ENCODE results near the gene ELAPOR1. TPM values are rescaled to one million over a fixed set of nuclear protein-coding genes. Genes with fewer than 3 reads are reported as not detected.

The ELAPOR1 gene
- total and polyA plus RNA-seq, 4 donors = 0.13 to 0.42 (median 0.17) TPM; not detected in 1

DNA sequence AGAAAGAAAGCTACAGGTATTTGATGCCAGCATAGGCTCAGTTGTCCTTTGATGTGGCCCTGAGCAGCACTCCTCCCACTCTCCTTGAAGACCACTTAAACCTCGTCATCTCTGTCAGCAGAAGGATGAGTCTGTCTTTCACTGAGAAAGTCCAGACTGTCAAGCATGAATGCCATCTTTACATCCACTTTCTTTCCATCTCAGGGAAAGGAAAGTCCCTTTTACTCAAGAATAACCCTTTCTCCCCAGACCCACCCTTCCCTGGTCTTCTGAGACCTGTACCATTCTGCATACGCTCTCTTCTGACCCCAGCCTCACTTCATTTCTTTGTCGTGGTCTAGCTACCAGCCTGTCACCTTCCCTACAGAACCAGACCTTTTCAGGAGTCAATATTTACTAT is 4.0 kb upstream of the ELAPOR1 start:
- no peak overlapping the region for H3K9ac ChIP-seq (ENCODE audit: low read depth in 1 of 2, low read length in 2 of 2)
- H3K27me3 ChIP-seq (ENCODE audit: control insufficient read depth in 4 of 4, insufficient read depth in 4 of 4, low read length in 3 of 4) = peaks cover 0 to 3% (median 1%) of the 10 kb centered on the region in 4 donors
- H3K27ac ChIP-seq (ENCODE audit: low read depth in 1 of 2, low read length in 2 of 2) = no peak overlapping the region
- H3K9me3 ChIP-seq (ENCODE audit: control insufficient read depth in 4 of 4, low read length in 3 of 4) = no peaks in the 10 kb centered on the region
- TF ChIP-seq FOXA2 (IDR thresholded peaks at IDR 0.05) = no peak
- TF ChIP-seq YY1 (IDR thresholded peaks at IDR 0.05) = no peak
- TF ChIP-seq EGR1 (IDR thresholded peaks at IDR 0.05; ENCODE audit: low read depth in 2 of 2) = no peak
- TF ChIP-seq HNF4G (IDR thresholded peaks at IDR 0.05) = no peak
- no peak for TF ChIP-seq ATF3 (IDR thresholded peaks at IDR 0.05)
- TF ChIP-seq, protein P1, sequence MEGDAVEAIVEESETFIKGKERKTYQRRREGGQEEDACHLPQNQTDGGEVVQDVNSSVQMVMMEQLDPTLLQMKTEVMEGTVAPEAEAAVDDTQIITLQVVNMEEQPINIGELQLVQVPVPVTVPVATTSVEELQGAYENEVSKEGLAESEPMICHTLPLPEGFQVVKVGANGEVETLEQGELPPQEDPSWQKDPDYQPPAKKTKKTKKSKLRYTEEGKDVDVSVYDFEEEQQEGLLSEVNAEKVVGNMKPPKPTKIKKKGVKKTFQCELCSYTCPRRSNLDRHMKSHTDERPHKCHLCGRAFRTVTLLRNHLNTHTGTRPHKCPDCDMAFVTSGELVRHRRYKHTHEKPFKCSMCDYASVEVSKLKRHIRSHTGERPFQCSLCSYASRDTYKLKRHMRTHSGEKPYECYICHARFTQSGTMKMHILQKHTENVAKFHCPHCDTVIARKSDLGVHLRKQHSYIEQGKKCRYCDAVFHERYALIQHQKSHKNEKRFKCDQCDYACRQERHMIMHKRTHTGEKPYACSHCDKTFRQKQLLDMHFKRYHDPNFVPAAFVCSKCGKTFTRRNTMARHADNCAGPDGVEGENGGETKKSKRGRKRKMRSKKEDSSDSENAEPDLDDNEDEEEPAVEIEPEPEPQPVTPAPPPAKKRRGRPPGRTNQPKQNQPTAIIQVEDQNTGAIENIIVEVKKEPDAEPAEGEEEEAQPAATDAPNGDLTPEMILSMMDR (IDR thresholded peaks at IDR 0.05; ENCODE audit: low read depth, low read length, missing input control) = no peak
- TF ChIP-seq SP1 (IDR thresholded peaks at IDR 0.05) = no peak
- no peak for TF ChIP-seq JUND (IDR thresholded peaks at IDR 0.05)
- TF ChIP-seq MAX (IDR thresholded peaks at IDR 0.05) = no peak
- no peak for TF ChIP-seq REST (IDR thresholded peaks at IDR 0.05)
- TF ChIP-seq GABPA (IDR thresholded peaks at IDR 0.05 in 1 of 2, conservative IDR thresholded peaks at IDR 0.05 in 1 of 2) = no peak
- TF ChIP-seq NR2F2 (IDR thresholded peaks at IDR 0.05) = no peak
- H3K36me3 ChIP-seq (ENCODE audit: control insufficient read depth in 4 of 4, insufficient read depth in 3 of 4, low read depth in 1 of 4, low read length in 3 of 4) = no peaks in the 10 kb centered on the region
- H3K4me3 ChIP-seq (ENCODE audit: low read depth in 1 of 3, low read length in 3 of 3) = no peak overlapping the region
- WGBS = 73% methylated on average over 3 of the region's 3 CpGs
- DNase-seq (ENCODE audit: low spot score) = no peak
- peaks cover 2 to 22% (median 14%) of the 10 kb centered on the region in 4 donors for H3K4me1 ChIP-seq (ENCODE audit: control insufficient read depth in 4 of 4, insufficient read depth in 4 of 4, low read length in 3 of 4)

DNA sequence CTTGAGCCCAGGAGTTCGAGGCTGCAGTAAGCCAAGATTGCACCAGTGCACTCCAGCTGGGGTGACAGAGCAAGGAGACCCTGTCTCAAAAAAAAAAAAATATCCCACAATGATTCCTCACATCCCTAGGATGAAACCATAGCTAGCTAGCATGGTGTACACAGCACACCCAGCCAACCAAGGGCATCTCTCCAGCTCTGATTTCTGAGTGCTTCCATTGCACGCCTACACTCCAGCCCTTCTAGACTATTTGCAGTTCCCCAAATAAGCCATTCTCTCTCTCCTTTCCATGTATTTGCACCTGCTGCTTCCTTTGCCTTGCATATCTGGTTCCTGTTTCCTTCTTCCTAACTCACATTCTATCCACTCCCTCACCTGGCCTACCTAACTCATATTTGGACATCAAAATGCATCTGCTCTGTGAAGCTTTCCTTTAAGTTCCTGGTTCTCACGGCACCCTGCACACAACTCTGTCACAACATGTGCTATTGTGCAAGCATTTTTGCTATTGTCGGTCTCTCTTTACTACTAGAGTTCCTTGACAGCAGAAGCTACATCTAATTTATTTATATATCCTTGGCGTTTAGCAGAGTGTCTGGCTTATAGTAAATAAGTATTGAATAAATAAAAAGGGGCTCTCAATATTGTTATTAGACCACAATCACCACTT is 2.4 kb upstream of the ELAPOR1 start:
- no peak overlapping the region for H3K27ac ChIP-seq (ENCODE audit: low read depth in 1 of 2, low read length in 2 of 2)
- H3K4me3 ChIP-seq (ENCODE audit: low read depth in 1 of 3, low read length in 3 of 3) = no peak overlapping the region
- DNase-seq (ENCODE audit: low spot score) = no peak
- no peaks in the 10 kb centered on the region for H3K36me3 ChIP-seq (ENCODE audit: control insufficient read depth in 4 of 4, insufficient read depth in 3 of 4, low read depth in 1 of 4, low read length in 3 of 4)
- peaks cover 2 to 22% (median 13%) of the 10 kb centered on the region in 4 donors for H3K4me1 ChIP-seq (ENCODE audit: control insufficient read depth in 4 of 4, insufficient read depth in 4 of 4, low read length in 3 of 4)
- no peak overlapping the region for H3K9ac ChIP-seq (ENCODE audit: low read depth in 1 of 2, low read length in 2 of 2)
- H3K27me3 ChIP-seq (ENCODE audit: control insufficient read depth in 4 of 4, insufficient read depth in 4 of 4, low read length in 3 of 4) = peaks cover 0 to 3% (median 1%) of the 10 kb centered on the region in 4 donors
- WGBS = 64% methylated on average over 5 of the region's 5 CpGs
- no peaks in the 10 kb centered on the region for H3K9me3 ChIP-seq (ENCODE audit: control insufficient read depth in 4 of 4, low read length in 3 of 4)
- TF ChIP-seq NR2F2 (IDR thresholded peaks at IDR 0.05) (no peak), RAD21 (IDR thresholded peaks at IDR 0.05) (no peak), REST (IDR thresholded peaks at IDR 0.05) (no peak), GABPA (IDR thresholded peaks at IDR 0.05 in 1 of 2, conservative IDR thresholded peaks at IDR 0.05 in 1 of 2) (no peak), SP1 (IDR thresholded peaks at IDR 0.05) (no peak), TAF1 (conservative IDR thresholded peaks at IDR 0.05) (no peak), JUND (IDR thresholded peaks at IDR 0.05) (no peak), RXRA (IDR thresholded peaks at IDR 0.05) (no peak), FOXA1 (IDR thresholded peaks at IDR 0.05) (no peak)
- TF ChIP-seq, protein P1 (IDR thresholded peaks at IDR 0.05; ENCODE audit: low read depth, low read length, missing input control) = no peak

Measured in liver (tissue), 9 donors.